Small intestine (tissue), 7 donors: Measurements from ENCODE around the gene PPA2. TPM values are rescaled to one million over a fixed set of nuclear protein-coding genes. Genes with fewer than 3 reads are reported as not detected.
"Not testable (repeated sequence)": the region's sequence is repeated elsewhere in the genome, so short reads cannot be mapped to it uniquely, and the experiment has no call there.

Experiments used
- DNase-seq, 2 donors: peaks; one replicate each; pipeline versions ENCODE4 v3.0.0 to v3.0.0-alpha.2; 2013
- FAIRE-seq: peaks from 2 replicates; lab custom pipeline; 2012; peaks lifted over from hg19 to GRCh38; lab: Jason Lieb, UNC
- H3K27ac ChIP-seq, 3 donors: one replicate each; pipeline ENCODE4 v1.5.1; 2013; ENCODE audit warnings: low read length in 2 of 3, mild to moderate bottlenecking in 2 of 3, control low read depth in 1 of 3, inconsistent platforms in 1 of 3, low read depth in 1 of 3, moderate library complexity in 1 of 3
- H3K27me3 ChIP-seq, 3 donors: one replicate each; pipeline ENCODE4 v1.6.1; 2013; ENCODE audit warnings: low read length in 3 of 3, inconsistent platforms in 1 of 3; ENCODE audit not compliant: control insufficient read depth in 3 of 3, insufficient read depth in 3 of 3
- H3K36me3 ChIP-seq, 3 donors: one replicate each; pipeline ENCODE4 v1.6.1; 2013; ENCODE audit warnings: low read length in 3 of 3, inconsistent platforms in 1 of 3, low read depth in 1 of 3, mild to moderate bottlenecking in 1 of 3, moderate library complexity in 1 of 3; ENCODE audit not compliant: control insufficient read depth in 3 of 3, insufficient read depth in 2 of 3
- H3K4me1 ChIP-seq, 3 donors: one replicate each; pipeline ENCODE4 v1.6.1; 2013; ENCODE audit warnings: low read length in 2 of 3, inconsistent platforms in 1 of 3, low read depth in 1 of 3, mild to moderate bottlenecking in 1 of 3, moderate library complexity in 1 of 3; ENCODE audit not compliant: control insufficient read depth in 3 of 3, insufficient read depth in 2 of 3
- H3K4me3 ChIP-seq, 3 donors: one replicate each; pipeline ENCODE4 v1.5.1; 2013; ENCODE audit warnings: low read length in 3 of 3, control low read depth in 1 of 3, inconsistent platforms in 1 of 3, low read depth in 1 of 3, mild to moderate bottlenecking in 1 of 3, moderate library complexity in 1 of 3
- H3K9me3 ChIP-seq, 2 donors: one replicate each; pipeline ENCODE4 v1.6.1; 2013; ENCODE audit warnings: low read depth in 1 of 2, low read length in 1 of 2; ENCODE audit not compliant: control insufficient read depth in 2 of 2, insufficient read depth in 1 of 2
- WGBS, 3 donors: extraction: QIAGEN DNeasy Blood & Tissue Kit; methylation state at CpG; one replicate each; pipeline ENCODE4 v1.1.7; 2013; 5-methylcytosine and 5-hydroxymethylcytosine counted together
- polyA plus RNA-seq, 4 donors: library from polyadenylated mRNA; stranded (reverse) in 3 of 4; unstranded in 1 of 4; fragments of 200-250 nt in 3 of 4; fragments of 120-200 nt in 1 of 4; gene quantifications; one replicate each; pipeline versions ENCODE4 v1.2.1 to v1.2.3, GENCODE V29; 2013
- donor health status: healthy with polysubstance abuse.
- donor health status: control.
- donor health status: control.
- donor health status: Bipolar disorder and iron deficiency.
- donor health status: healthy.

PPA2 gene
- polyA plus RNA-seq, 4 donors = 87.0 to 129 (median 108) TPM

DNA sequence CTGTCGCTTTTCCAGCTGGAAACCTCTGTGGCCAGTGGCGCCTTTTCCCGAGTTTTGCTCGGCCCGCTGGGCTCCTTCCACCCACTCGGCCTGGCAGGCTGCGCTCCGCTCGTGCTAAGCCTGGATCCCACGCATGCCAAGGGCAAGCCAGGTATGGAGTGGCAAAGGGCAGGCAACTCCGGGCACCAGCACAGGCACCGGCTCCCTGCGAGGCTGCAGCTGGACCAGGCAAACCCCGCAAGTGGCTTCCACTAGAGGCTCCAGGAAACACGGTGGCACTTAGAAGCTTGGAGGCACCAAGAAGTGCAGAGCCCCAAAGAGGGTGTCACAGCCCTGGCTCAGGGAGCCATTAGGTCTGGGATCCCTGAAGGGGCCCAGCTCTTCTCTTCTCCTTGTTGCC lies 59.5 kb downstream of the PPA2 start:
- no peaks in the 10 kb centered on the region for H3K4me1 ChIP-seq
- WGBS, 3 donors = 91 to 93% (median 92%) methylated on average over 15 of the region's 15 CpGs
- no peak for DNase-seq

DNA sequence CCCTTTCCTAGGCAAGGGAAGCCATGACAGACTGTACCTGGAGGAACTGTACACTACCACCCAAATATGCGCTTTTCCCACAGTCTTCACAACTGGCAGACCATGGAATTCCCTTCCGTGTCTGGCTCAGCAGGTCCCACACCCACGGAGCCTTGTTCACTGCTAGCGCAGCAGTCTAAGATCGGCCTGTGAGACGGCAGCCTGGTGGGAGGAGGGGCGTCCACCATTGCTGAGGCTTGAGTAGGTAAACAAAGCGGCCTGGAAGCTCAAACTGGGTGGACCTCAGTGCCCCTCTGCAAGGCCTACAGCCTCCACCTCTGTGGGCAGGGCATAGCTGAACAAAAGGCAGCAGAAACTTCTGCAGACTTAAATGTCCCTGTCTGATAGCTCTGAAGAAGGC lies 64.7 kb downstream of the PPA2 start:
- not testable (repeated sequence) for H3K27me3 ChIP-seq, H3K4me3 ChIP-seq, FAIRE-seq, H3K27ac ChIP-seq, DNase-seq, H3K4me1 ChIP-seq
- peaks cover 0 to 14% (median 2%) of the 10 kb centered on the region in 3 donors for H3K36me3 ChIP-seq
- WGBS, 3 donors = 96 to 100% (median 99%) methylated on average over 8 of the region's 8 CpGs
- peaks cover 0 to 12% of the 10 kb centered on the region in 2 donors for H3K9me3 ChIP-seq

More for the DNA sequence above, 59.5 kb downstream of the PPA2 start:
- Histone ChIP-seq H3K27ac (no peak overlapping the region), H3K27me3 (no peaks in the 10 kb centered on the region), H3K36me3 (peaks cover 0 to 19% (median 7%) of the 10 kb centered on the region in 3 donors), H3K9me3 (peaks cover 0 to 2% of the 10 kb centered on the region in 2 donors), H3K4me3 (no peak overlapping the region)
- no peak for FAIRE-seq

DNA sequence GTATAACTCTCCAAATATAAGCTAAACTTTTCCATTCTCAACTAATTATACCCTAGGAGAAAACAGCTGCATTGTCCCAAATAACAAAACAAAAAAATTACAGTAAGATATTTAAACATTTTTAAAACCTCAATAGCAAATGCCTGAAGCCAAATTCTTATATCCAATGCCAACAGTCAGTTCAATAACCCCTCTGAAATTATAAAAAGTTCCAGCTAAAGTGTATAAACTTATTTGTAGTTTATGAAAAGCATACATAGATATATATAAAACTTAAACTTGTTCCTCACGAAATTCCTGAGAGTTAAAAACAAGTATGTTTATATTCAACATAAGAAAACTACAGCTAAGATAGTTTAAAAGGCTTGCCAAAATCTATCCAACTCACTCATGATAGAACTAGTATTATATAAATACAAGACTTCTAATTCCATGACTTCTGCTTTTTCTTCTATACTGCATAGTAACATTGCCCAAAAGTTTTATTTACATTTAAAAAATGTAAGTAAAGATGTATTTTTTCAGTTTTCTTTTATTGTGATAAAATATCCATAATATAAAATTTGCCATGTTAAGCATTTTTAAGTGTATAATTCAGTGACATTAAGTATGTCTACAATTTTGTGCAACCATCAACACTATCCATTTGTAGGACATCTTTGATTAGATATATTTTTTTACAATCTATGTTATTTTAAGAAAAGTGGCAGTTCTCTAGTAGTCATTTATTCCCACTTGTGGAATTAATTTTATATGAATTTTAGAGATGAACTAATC lies 72.8 kb downstream of the PPA2 start:
- H3K27me3 ChIP-seq = no peaks in the 10 kb centered on the region
- peaks cover 0 to 9% (median 2%) of the 10 kb centered on the region in 3 donors for H3K36me3 ChIP-seq
- no peaks in the 10 kb centered on the region for H3K4me1 ChIP-seq
- WGBS, 3 donors = 72 to 92% (median 88%) methylated on average over 1 of the region's 1 CpG
- FAIRE-seq (no peak), DNase-seq (no peak)
- H3K9me3 ChIP-seq = peaks cover 0 to 5% of the 10 kb centered on the region in 2 donors
- H3K4me3 ChIP-seq = no peak overlapping the region
- H3K27ac ChIP-seq = no peak overlapping the region

DNA sequence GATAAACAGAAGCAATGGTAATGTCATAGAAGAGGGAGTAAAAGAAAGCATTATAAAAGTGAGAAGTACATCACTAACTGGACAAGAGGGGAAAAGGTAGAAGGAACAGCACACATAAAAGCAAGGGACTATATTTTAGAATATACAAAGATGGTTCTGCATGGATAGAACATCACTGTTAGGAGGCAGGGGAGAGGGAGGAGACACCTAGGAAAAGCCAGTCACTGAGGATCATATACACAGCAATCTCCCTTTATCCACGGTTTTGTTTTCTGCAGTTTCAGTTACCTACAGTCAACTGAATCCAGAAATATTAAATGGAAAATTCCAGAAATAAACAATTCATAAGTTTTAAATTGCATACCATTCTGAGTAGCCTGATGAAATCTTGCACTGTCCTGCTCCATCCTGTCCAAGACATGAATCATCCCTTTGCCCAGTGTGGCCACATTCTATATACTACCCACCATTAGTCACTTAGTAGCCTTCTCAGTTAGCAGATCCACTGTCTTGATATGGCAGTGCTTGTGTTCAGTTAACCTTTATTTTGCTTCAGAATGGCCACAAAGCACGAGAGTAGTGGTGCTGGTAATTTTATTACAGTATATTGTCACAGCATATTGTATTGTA lies 74.2 kb downstream of the PPA2 start:
- FAIRE-seq = no peak

DNA sequence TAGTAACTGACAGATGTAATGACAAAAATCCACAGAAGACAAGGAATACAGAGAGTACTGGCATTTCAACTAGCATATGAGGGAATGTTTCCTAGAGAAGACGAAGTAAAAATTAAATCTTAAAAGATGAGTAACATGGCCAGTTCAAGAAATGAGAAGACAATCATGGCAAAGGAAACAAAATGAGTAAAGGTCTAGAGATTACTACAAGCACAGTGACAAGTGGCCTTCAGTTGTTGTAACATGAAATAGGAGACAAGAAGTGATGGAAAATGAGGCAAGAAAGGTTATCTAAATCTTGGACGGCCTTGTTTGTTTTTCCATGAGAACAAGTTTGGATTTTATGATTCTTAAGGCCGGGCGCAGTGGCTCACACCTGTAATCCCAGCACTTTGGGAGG lies 81.0 kb downstream of the PPA2 start:
- peaks cover 0 to 13% (median 2%) of the 10 kb centered on the region in 3 donors for H3K36me3 ChIP-seq
- 65 to 76% (median 67%) methylated on average over 4 of the region's 4 CpGs for WGBS, 3 donors
- no peak overlapping the region for H3K4me3 ChIP-seq
- no peak for FAIRE-seq
- DNase-seq = no peak
- no peaks in the 10 kb centered on the region for H3K4me1 ChIP-seq
- H3K9me3 ChIP-seq = no peaks in the 10 kb centered on the region
- no peaks in the 10 kb centered on the region for H3K27me3 ChIP-seq
- no peak overlapping the region for H3K27ac ChIP-seq

More for the DNA sequence above, 74.2 kb downstream of the PPA2 start:
- Histone ChIP-seq H3K4me1 (no peaks in the 10 kb centered on the region), H3K27ac (no peak overlapping the region), H3K36me3 (peaks cover 0 to 5% (median under 1%) of the 10 kb centered on the region in 3 donors), H3K27me3 (no peaks in the 10 kb centered on the region), H3K9me3 (peaks cover 0 to 2% of the 10 kb centered on the region in 2 donors), H3K4me3 (no peak overlapping the region)
- WGBS, 3 donors = 82 to 96% (median 86%) methylated on average over 2 of the region's 2 CpGs
- DNase-seq = no peak

DNA sequence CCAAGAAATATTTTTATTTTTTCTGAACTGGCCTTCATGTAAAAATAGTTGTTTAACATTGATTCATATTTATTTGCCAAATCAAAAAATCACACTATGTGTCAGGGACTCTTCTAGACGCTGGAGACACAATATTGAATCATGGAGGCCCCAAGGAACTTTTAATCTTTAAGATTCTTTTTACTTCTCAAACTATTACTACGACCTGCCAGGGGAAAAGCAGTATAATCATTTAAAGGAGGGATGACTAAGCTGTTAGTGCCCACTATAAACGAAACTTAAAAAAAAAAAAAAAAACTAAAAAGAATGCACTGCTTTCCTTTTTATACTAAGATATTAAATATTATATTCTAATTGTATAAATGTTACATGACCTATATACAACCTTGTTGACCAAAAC lies 84.7 kb downstream of the PPA2 start:
- H3K4me3 ChIP-seq = no peak overlapping the region
- H3K27ac ChIP-seq = no peak overlapping the region
- WGBS, 3 donors = 57 to 61% (median 60%) methylated on average over 3 of the region's 3 CpGs
- H3K9me3 ChIP-seq = no peaks in the 10 kb centered on the region
- DNase-seq (no peak), FAIRE-seq (no peak)
- H3K36me3 ChIP-seq = peaks cover 0 to 13% (median 0%) of the 10 kb centered on the region in 3 donors
- H3K4me1 ChIP-seq = peaks cover 0 to 2% (median 0%) of the 10 kb centered on the region in 3 donors
- no peaks in the 10 kb centered on the region for H3K27me3 ChIP-seq

DNA sequence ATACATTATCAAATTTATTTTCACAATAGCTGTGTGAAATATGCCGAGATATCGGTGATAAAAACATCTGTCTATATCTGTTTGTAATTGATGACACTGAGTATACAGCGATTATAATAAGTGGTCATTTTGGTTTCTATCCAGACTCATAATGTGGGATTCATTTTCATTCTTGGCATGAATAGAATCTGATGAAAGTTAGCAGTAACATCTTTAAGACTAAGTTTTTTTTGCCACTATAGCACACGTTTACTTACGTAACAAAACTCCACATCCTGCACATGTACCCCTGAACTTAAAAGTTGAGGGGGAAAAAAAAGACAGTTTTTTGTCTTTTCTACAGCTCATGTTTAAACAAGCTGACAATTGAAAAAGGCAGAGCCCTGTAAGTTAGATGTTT lies 86.4 kb downstream of the PPA2 start:
- no peak for FAIRE-seq
- WGBS, 3 donors = 84 to 96% (median 92%) methylated on average over 5 of the region's 5 CpGs

DNA sequence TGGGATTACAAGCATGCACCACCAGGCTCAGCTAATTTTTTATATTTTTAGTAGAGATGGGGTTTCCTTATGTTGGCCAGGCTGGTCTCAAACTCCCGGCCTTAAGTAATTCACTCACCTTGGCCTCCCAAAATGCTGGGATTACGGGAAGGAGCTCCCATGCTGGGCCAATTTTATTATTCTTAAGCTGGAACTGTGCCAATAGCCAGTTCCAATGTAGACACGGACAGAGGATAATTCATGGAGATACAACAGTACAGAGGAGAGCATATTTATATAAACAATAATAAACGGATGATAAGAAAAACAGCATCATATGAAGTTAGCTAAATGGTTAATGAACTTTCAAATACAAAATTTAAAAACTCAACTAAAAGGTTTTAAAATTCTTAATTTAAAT lies 87.8 kb downstream of the PPA2 start:
- 58 to 69% (median 65%) methylated on average over 4 of the region's 4 CpGs for WGBS, 3 donors
- Histone ChIP-seq H3K27ac (no peak overlapping the region), H3K27me3 (no peaks in the 10 kb centered on the region), H3K4me3 (no peak overlapping the region), H3K9me3 (no peaks in the 10 kb centered on the region), H3K4me1 (peaks cover 0 to 2% (median 2%) of the 10 kb centered on the region in 3 donors), H3K36me3 (peaks cover 0 to 11% (median 0%) of the 10 kb centered on the region in 3 donors)
- no peak for FAIRE-seq
- DNase-seq = no peak

More for the DNA sequence above, 86.4 kb downstream of the PPA2 start:
- Histone ChIP-seq H3K27ac (no peak overlapping the region), H3K27me3 (no peaks in the 10 kb centered on the region), H3K4me1 (peaks cover 0 to 2% (median 2%) of the 10 kb centered on the region in 3 donors), H3K9me3 (no peaks in the 10 kb centered on the region), H3K36me3 (peaks cover 0 to 11% (median 0%) of the 10 kb centered on the region in 3 donors), H3K4me3 (no peak overlapping the region)
- DNase-seq = no peak
